Transverse colon (tissue), 4 donors: ENCODE results near the gene DHRSX. TPM values are rescaled to one million over a fixed set of nuclear protein-coding genes. Genes with fewer than 3 reads are reported as not detected.

Source experiments
- DNase-seq: peaks from one replicate; pipeline ENCODE4 v3.0.0-alpha.2; 2019
- H3K27ac ChIP-seq, 4 donors: fragments of 200-600 bp; sonication (generic); 2 replicates each; pipeline ENCODE4 v1.5.1; 2016 to 2018; ENCODE audit warnings: inconsistent platforms in 4 of 4
- H3K27me3 ChIP-seq: fragments of 200-600 bp; sonication (generic); 2 replicates; pipeline ENCODE4 v1.5.1; 2017; ENCODE audit warnings: inconsistent platforms
- H3K36me3 ChIP-seq, 4 donors: fragments of 200-600 bp; sonication (generic); 2 replicates each; pipeline ENCODE4 v1.5.1; 2017 to 2019; ENCODE audit warnings: inconsistent platforms in 4 of 4
- H3K4me1 ChIP-seq, 4 donors: fragments of 200-600 bp; sonication (generic); 2 replicates each; pipeline ENCODE4 v1.5.1; 2017 to 2020; ENCODE audit warnings: inconsistent platforms in 4 of 4
- H3K4me3 ChIP-seq, 4 donors: fragments of 200-600 bp; sonication (generic); 1 replicate in 1 of 4; 2 replicates in 3 of 4; pipeline versions ENCODE4 v1.5.1 to v1.6.1; 2017 to 2019; ENCODE audit warnings: inconsistent platforms in 4 of 4
- H3K9me3 ChIP-seq, 2 donors: fragments of 200-600 bp; sonication (generic); 2 replicates each; pipeline ENCODE4 v1.5.1; 2017 to 2019; ENCODE audit warnings: inconsistent platforms in 2 of 2
- EP300 ChIP-seq: sonication (generic); formaldehyde crosslinking; IDR thresholded peaks from one replicate; pipeline ENCODE4 v1.6.1; 2017; ENCODE audit warnings: antibody characterized with exemption, low read depth
- POLR2A ChIP-seq: fragments of 450-650 bp; IDR thresholded peaks from one replicate; pipeline ENCODE4 v1.6.1; 2016; ENCODE audit warnings: antibody characterized with exemption, mild to moderate bottlenecking, moderate library complexity
- POLR2AphosphoS5 ChIP-seq, 3 donors: sonication (generic); formaldehyde crosslinking; IDR thresholded peaks; one replicate each; pipeline ENCODE4 v1.6.1; 2016; ENCODE audit warnings: antibody characterized with exemption in 3 of 3
- WGBS, 2 donors: methylation state at CpG; one replicate each; pipeline ENCODE4 v1.1.5; 2018; ENCODE audit warnings: low coverage in 1 of 2; 5-methylcytosine and 5-hydroxymethylcytosine counted together
- in situ Hi-C, 4 donors: fragments of 200-750 bp; cut with MboI; loops; one replicate each; pipeline versions ENCODE4 v1.15.0 to v1.15.1; 2017; ENCODE audit warnings: low sequenced_read_pairs in 3 of 4, low pct_ligation_motif_present in 1 of 4, low pct_unique_long_range_greater_than_20kb in 1 of 4
- intact Hi-C: fragments of 100-400 bp; cut with DNase I; formaldehyde crosslinking; loops from one replicate; pipeline ENCODE4 v1.15.1; 2023; ENCODE audit warnings: low total_unique reads
- total RNA-seq, 4 donors: library from RNA; depleted of rRNA; stranded (reverse); fragments of >200 nt; gene quantifications; one replicate each; pipeline ENCODE4 v1.1.0, GENCODE V29; 2016
- TF ChIP-seq, protein P1 (sequence below), 5 experiments: fragments of 200-600 bp in 3 of 5; fragments of 450-650 bp in 2 of 5; sonication (generic) in 3 of 5; IDR thresholded peaks; 1 replicate in 2 of 5; 2 replicates in 3 of 5; pipeline ENCODE4 v1.5.1; 2016 to 2017; ENCODE audit warnings: antibody characterized with exemption in 5 of 5, inconsistent platforms in 3 of 5, mild to moderate bottlenecking in 2 of 5, moderate library complexity in 1 of 5

DHRSX gene
- total RNA-seq, 4 donors from 2014 or later: 27.9 to 39.9 (median 33.9) TPM

DNA sequence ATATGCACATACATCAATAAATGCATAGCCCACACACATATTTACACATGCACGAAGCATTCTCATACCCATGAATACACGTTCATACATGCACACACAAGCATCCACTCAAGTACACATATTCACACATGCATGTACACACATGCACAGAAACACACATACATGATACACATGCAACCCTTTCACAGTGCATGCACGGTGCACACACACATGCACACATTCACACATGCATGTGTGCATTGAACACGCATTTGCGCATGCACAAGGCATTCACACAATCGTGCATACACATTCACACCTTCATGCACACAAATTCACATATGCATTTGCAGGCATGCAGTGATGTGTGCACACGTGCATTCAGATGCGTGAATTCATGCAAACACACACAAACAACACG lies 324.5 kb downstream of the DHRSX start:
- Histone ChIP-seq H3K36me3 (no peaks in the 10 kb centered on the region), H3K4me1 (no peaks in the 10 kb centered on the region), H3K9me3 (no peaks in the 10 kb centered on the region), H3K27me3 (no peaks in the 10 kb centered on the region), H3K27ac (no peak overlapping the region), H3K4me3 (no peak overlapping the region)
- WGBS, 2 donors: 83 to 97% methylated on average over 4 to 9 of the region's 9 CpGs
- DNase-seq: no peak
- in situ Hi-C loops: no loop called here
- TF ChIP-seq POLR2AphosphoS5 (IDR thresholded peaks at IDR 0.05) (no peak), EP300 (no peak), POLR2A (no peak)
- TF ChIP-seq, protein P1, sequence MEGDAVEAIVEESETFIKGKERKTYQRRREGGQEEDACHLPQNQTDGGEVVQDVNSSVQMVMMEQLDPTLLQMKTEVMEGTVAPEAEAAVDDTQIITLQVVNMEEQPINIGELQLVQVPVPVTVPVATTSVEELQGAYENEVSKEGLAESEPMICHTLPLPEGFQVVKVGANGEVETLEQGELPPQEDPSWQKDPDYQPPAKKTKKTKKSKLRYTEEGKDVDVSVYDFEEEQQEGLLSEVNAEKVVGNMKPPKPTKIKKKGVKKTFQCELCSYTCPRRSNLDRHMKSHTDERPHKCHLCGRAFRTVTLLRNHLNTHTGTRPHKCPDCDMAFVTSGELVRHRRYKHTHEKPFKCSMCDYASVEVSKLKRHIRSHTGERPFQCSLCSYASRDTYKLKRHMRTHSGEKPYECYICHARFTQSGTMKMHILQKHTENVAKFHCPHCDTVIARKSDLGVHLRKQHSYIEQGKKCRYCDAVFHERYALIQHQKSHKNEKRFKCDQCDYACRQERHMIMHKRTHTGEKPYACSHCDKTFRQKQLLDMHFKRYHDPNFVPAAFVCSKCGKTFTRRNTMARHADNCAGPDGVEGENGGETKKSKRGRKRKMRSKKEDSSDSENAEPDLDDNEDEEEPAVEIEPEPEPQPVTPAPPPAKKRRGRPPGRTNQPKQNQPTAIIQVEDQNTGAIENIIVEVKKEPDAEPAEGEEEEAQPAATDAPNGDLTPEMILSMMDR (IDR thresholded peaks at IDR 0.05): no peak
- intact Hi-C loops: loop anchor here (5.0 kb wide), 1 partner anchor 1636 kb away; no protein-coding TSS in a partner anchor

DNA sequence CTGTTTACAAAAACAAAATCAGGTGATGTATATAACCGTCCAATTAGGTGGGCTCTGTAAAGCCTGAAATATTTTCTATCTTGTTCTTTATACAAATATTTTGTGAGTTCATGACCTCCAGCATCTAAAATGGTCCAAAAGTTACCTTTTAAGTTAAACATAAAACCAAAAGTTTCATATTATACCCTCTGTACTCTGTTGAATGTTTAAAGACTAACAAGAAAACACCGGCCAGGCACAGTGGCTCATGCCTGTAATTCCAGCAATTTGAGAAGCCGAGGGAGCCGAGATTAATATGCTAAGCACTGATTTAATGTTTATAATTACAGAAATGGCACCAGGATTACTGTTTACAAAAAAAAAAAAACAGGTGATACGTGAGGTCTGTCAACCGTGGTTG lies 328.4 kb downstream of the DHRSX start:
- H3K27ac ChIP-seq: no peak overlapping the region
- H3K9me3 ChIP-seq: no peaks in the 10 kb centered on the region
- no peak for DNase-seq
- H3K4me3 ChIP-seq: no peak overlapping the region
- no peaks in the 10 kb centered on the region for H3K27me3 ChIP-seq
- 65 to 68% methylated on average over 6 of the region's 6 CpGs for WGBS, 2 donors
- intact Hi-C loops: no loop called here
- no peaks in the 10 kb centered on the region for H3K4me1 ChIP-seq
- H3K36me3 ChIP-seq: no peaks in the 10 kb centered on the region
- TF ChIP-seq, protein P1 (IDR thresholded peaks at IDR 0.05): no peak
- TF ChIP-seq EP300 (no peak), POLR2A (no peak), POLR2AphosphoS5 (IDR thresholded peaks at IDR 0.05) (no peak)
- in situ Hi-C loops: no loop called here

Other genes with a start within 250 kb of the DHRSX start
- 10 to 100 TPM; 44.0 to 94.3 (median 67.1) TPM for gene ZBED1, start within 50 bp of the DHRSX start, total RNA-seq
- gene CD99, start 190.3 kb upstream of the DHRSX start, total RNA-seq: 100 to 1,000 TPM; 134 to 178 (median 143) TPM